ENCODE results near the gene ZBTB45. TPM values are rescaled to one million over a fixed set of nuclear protein-coding genes. Genes with fewer than 3 reads are reported as not detected.
A peak's percentile ranks its signal among the peaks of the same experiment; 100 is the strongest.

Gene ZBTB45
- 25.6 and 27.4 TPM in 2 replicates for total RNA-seq (2014; rRNA removed; shearing (Covaris generic))

- peak; percentile 99 for DNase-seq (ENCODE audit: low spot score)
These were observed at the start of gene ZBTB45 for GRCh38 chr19:58519355-58520256. TSS of gene ZBTB45 (minus strand) at chr19:58519810. CDS start at chr19:58517673, 2,137 bp downstream.

- DNase-seq (ENCODE audit: low spot score): no peak
These were observed 49.0 kb upstream of the ZBTB45 start for GRCh38 chr19:58568453-58569130.

DNA sequence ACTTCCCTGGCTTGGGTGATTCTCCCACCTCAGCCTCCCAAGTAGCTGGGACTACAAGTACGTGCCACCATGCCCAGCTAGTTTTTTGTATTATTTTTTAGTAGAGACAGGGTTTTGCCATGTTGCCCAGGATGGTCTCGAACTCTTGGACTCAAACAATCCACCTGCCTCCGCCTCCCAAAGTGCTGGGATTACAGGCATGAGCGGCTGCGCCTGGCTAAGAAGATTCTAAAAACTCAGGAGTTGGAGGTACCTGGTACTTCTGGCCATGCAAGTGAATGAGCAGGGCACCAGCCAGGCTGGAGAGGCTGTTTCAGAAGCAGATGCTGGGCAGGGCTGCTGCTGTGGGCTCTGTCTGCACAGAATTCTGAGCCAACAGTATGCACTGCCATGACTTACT lies 47.4 kb upstream of the ZBTB45 start:
- DNase-seq (ENCODE audit: low spot score): no peak

GRCh38 chr19:58563823-58564222 lies 44.2 kb upstream of the ZBTB45 start:
- no peak for DNase-seq (ENCODE audit: low spot score)

DNA sequence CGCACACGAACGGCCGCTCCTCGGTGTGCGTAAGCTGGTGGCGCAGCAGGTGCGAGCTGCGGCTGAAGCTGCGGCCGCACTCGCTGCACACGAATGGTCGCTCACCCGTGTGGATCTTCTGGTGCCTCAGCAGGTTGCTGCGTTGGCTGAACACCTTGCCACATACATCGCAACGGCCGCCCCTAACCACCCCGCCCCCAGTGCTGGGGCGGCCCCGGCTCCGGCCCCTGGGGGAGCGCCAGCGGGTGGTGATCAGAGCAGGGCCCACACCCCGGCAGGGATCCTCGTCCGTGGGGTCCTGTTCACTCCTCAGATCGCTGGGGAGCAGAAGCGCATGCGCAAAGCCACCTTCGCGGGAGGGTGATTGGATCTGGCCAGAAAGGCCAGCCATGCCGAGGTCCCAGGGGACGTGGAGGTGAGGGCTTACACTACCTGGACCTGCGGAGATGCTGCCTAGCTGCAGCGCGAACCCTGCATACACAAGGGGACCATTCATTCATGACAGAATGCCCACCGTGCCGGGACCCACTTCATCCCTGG lies 43.5 kb upstream of the ZBTB45 start:
- DNase-seq (ENCODE audit: low spot score): no peak

DNA sequence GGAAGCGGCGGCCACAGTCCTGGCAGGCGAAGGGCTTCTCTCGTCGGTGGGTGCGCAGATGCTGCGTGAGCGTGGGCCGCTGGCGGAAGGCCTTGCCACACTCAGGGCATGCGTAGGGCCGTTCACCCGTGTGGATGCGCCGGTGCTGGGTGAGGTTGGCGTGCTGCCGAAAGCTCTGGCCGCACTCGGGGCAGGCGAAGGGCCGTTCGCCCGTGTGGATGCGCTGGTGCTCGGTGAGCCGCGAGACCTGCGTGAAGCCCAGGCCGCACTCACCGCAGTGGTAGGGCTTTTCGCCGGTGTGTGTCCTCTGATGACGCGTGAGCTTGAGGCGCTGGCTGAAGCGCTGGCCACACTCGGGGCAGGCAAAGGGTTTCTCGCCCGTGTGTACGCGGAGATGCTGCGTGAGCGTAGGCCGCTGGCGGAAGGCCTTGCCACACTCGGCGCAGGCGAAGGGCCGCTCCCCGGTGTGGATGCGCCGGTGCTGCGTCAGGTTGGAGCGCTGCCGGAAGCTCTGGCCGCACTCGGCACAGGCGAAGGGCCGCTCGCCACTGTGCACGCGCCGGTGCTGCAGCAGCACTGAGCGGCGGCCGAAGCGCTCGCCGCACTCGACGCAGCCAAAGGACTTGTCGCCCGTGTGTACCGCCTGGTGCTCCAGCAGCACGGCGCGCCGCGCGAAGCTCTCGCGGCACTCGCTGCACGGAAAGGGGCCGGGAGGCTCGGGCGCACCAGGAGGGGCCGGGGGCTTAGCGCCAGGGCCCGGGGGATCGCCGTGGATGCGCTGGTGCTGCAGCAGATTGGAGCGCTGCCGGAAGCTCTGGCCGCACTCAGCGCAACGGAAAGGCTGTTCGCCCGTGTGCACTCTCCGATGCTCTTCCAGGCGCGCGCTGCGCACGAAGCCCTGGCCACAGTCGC lies 42.8 kb upstream of the ZBTB45 start:
- DNase-seq (ENCODE audit: low spot score): no peak

GRCh38 chr19:58561373-58562121 lies 41.9 kb upstream of the ZBTB45 start:
- DNase-seq (ENCODE audit: low spot score): no peak

- no peak for DNase-seq (ENCODE audit: low spot score)
These were observed 41.3 kb upstream of the ZBTB45 start for GRCh38 chr19:58560921-58561320.

DNA sequence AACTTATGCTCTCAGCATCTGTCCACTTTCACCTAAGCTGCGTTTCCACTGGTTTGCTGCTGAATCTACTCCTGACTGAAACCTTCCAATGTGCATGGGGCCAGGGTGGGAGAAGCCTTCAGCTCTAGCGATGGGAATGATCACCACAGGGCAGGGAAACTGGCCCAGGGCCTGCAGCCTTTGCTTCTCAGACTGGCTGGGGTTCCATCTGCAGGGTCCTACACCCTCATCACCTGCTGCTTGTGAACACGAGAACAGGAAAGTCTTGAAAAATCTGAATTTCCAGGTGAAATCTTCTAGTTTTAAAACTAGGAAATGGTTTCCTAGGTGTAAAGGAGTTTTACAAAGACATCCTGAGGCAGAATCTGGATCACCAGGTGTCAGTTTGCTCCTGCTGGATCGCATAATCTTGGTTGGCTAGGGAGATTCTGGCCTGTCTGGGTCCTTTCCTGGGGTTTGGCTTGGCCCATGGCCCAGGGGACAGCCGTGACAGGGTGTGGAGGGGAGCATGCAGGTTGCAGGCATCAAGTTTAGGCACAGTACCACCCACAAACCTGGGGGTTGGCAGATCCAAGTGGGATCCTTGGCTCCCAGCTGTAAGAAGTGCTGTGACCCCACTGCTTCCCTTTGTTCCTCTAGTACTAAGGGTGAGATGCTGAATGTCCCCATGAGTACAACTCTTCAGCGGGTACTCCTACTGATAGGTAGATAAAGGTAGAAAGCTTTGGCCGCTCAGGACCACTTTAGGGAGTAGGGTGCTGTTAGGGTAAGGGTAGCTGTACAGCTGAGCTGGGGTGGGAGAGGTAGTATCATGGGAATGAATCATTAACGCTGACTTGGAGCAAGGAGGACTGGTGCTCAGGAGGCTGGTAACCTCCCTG lies 40.6 kb upstream of the ZBTB45 start:
- no peak for DNase-seq (ENCODE audit: low spot score)

DNA sequence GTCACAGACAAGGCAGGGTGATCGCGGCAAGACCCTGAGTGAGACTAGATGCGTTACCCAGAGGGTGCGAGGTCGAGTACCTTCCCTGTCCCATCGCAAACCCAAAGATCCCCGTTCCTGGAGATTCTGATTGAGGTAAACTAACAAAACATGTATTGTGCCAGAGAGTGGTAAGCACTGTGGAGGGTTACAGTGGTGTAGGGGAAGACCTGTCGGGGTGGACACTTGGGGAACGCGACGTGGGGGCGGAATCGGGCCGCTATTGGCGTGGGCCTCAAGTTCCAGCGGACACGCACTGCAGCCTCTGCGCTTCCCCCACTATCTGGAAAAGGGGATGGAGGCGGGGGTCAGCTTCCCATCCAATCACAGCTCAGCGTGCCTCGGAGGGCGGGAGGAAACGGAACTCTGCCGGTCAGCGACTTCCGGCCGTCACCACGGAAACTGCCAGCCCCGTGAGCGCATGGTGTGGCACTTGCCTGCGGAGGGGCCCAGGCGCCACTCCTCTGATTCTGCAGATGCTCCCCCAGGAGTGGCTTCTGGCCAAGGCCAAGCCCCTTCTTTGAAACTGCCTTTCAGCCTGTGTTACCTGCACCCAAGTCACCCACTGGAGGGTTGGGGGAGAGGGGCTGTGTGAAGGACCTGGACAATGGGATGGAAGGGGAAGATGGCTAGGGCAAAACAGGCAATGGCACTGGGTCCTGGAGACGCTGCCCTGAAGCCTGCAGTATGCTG lies 39.8 kb upstream of the ZBTB45 start:
- DNase-seq (ENCODE audit: low spot score): peak; percentile 97

DNA sequence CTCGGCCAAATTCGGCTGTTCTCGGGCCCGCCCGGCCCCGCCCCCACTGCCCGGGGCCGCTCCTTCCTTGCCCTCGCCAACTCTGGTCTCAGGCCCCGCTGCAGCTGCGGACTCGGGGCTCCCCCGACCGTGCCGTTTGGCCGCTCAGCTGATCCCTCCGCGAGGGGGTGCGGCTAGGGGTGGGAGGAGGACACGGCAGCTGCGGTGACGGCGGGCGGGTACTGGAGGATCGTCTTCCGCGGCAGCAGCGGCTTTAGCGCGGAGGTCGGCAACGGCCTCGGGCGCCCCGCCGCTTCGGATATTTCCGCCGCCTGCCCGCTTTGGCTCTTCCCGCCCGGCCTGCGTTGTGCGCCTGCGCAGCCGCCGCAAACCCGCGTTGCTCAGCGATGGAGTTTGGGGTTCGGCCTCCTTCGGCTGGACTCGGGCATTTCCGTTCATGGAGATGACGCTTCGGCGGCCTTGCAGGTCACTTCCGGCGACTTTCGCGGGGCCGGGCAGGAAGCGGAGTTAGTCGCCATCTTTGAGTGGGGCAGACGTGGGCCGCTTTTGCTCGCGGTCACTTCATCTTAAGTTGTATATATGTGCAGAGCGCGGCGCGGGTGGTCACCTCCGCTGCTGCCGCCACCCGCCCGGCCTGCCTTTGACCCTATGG lies 39.1 kb upstream of the ZBTB45 start:
- peak; percentile 100 for DNase-seq (ENCODE audit: low spot score)

GRCh38 chr19:58558066-58558622 lies 38.5 kb upstream of the ZBTB45 start, which contains the start of gene UBE2M:
TSS of gene UBE2M (minus strand) at chr19:58558611. CDS start at chr19:58558381, 230 bp downstream.
- DNase-seq (ENCODE audit: low spot score): no peak

DNA sequence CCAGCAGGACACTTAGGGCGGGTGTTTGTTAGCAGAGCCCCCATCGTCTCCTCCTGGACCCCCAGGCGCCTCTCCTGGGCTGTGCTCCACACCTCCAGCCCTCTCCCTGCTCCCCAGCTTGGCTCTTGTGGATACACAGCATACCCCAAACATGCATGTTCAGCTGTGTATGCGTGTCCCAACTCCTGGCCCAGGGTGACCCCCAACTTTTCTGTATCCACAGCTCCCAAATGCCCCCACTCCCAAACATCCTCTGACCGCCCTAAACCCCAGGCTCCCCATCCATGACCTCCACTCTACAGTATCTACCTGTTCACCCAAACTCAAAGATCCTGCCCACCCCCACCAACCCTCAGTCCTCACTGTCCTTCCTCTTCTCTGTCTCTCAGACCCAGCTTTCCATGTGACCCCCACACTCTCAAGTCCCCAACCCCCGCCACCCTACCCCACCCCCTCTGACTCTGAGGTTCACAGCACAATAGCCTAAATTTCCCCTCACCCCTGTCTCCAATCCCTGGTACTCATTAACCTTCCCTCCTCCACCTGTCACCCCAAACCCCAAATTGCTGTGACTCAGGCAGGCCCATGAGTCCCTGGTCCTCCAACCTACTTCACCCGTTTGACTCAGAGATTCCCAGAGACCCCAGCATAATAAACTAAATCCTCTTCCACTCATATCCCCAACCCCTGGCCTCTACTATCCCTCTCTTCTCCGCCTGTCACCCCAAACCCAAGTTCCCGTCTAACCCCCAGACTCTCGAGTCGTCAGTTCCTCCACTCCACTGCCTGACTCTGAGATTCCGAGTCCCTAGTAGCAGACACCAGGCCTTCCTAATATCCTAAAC lies 37.8 kb upstream of the ZBTB45 start:
- DNase-seq (ENCODE audit: low spot score): no peak

DNA sequence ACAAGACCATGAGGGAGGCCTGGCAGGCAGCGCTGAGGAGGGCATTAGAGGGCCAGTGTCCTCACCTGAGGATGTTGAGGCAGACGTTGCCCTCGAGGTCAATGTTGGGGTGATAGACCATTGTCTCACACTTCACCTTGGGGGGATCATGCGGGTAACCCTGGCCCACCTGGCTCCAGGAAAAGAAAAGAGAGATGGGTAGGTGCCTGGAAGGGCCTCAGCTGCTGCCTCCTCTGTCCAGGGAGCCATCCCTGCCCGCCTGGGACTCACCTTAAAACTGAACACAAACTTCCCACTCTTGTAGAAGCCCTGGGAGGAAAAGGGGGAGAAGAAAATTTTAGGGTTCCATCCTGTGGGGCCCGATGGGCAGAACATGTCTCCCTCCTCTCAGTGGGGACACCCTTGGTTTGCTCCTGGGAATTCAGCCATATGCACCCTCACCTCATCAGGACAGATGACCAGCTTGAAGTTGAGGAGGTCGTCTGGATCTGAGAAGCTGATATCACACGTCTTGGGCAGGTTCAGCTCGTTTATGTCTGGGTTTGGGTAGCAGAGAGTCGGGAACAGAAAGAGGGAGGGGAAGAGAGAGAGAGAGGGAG lies 37.1 kb upstream of the ZBTB45 start:
- DNase-seq (ENCODE audit: low spot score): no peak

GRCh38 chr19:58555920-58556621 lies 36.5 kb upstream of the ZBTB45 start:
- DNase-seq (ENCODE audit: low spot score): no peak

DNA sequence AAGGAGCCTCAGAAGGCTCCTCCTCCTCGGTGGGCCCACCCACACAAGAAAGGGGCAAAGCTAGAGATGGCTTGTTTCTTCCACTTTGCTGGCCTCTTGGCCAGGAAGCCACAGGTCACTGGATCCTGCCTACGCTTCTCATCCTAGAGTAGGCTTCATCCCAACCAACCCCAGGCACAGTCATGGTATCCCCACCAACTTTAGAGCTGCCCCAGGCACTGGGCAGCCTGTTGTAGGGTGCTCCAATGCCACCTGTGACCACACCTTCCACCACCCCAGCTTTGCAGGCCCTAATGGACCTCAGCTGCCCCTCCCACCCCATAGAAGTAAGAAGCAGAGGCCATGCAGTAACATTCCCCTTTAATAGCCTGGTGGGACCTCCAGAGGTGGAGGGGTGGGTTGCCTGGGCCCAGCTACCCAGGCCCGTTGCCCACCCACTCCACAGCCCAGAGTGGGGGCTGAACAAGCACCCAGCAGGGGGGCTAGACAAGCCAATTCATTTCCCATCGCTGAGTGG lies 35.8 kb upstream of the ZBTB45 start:
- DNase-seq (ENCODE audit: low spot score): no peak

Measured in HT-29 (cell line).